ENCODE data around the gene NIFK. TPM values are rescaled to one million over a fixed set of nuclear protein-coding genes. Genes with fewer than 3 reads are reported as not detected.

NIFK gene
- total and polyA plus RNA-seq, 9 donors = 33.0 to 82.1 (median 49.9) TPM

- Histone ChIP-seq H3K4me1 (ENCODE audit: insufficient read depth) (no peaks in the 10 kb centered on the region), H3K27ac (no peak overlapping the region), H3K27me3 (no peaks in the 10 kb centered on the region), H3K4me3 (no peak overlapping the region), H3K9me3 (no peaks in the 10 kb centered on the region), H3K36me3 (no peaks in the 10 kb centered on the region)
- intact Hi-C loops (cut with DNase I) = no loop called here
- peak in 1 of 5 donors; percentile 45 for DNase-seq
- TF ChIP-seq POLR2A (IDR thresholded peaks at IDR 0.05) = no peak
- no peak for TF ChIP-seq EP300 (IDR thresholded peaks at IDR 0.05)
- no peak for TF ChIP-seq CTCF (IDR thresholded peaks at IDR 0.05)
- 53 to 55% (median 55%) methylated on average over 4 of the region's 4 CpGs for WGBS, 3 donors
These were observed 11.5 kb upstream of the NIFK start for GRCh38 chr2:121748202-121748601.

DNA sequence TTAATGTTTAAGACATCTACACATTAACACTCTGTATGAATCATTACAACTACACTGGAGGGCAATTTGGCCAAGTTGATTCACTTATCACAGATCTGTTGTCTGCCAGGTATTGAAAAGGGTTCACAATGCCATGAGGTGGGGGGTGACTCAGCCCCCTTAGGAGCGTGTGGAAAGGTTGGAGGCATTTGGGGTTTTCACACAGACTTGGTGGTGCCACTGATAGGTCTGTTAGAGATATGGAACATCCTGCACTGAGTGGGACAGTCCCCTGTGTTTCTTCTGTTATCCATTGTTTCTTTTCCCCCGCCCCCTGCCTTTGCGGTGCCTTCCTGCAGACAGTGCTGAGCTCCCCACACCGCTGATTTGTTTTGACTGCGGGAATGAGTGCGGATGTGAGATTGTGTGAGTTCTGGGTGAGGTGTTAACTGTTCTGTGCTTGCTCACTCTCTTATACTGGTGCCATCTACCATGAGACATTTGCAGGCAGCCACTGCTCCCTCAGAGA, 9.4 kb upstream of the NIFK start:
- intact Hi-C loops (cut with DNase I) = no loop called here
- H3K27ac ChIP-seq = no peak overlapping the region
- no peak for TF ChIP-seq EP300 (IDR thresholded peaks at IDR 0.05)
- no peak overlapping the region for H3K4me3 ChIP-seq
- H3K9me3 ChIP-seq = no peaks in the 10 kb centered on the region
- no peak for DNase-seq
- H3K4me1 ChIP-seq (ENCODE audit: insufficient read depth) = no peaks in the 10 kb centered on the region
- 69 to 74% (median 71%) methylated on average over 6 of the region's 6 CpGs for WGBS, 3 donors
- no peaks in the 10 kb centered on the region for H3K36me3 ChIP-seq
- no peaks in the 10 kb centered on the region for H3K27me3 ChIP-seq

DNA sequence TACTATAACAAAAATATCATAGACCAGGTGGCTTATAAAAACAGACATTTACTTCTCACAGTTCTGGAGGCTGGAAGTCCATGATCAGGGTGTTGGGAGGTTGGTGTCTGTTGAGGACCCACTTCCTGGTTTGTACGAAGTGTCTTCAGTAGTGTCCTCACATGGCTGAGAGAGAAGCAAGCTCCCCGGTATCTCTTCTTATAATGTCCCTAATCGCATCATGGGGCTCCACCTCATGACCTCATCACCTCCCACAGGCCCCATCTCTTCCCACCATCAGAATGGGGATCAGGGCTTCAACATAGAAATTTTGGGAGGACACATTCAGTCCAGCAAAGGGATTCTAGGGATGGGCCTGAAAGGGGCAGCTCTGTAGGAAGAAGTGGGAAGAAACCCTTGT, 4.8 kb upstream of the NIFK start:
- Histone ChIP-seq H3K4me3 (no peak overlapping the region), H3K27me3 (no peaks in the 10 kb centered on the region), H3K36me3 (no peaks in the 10 kb centered on the region), H3K27ac (no peak overlapping the region), H3K4me1 (ENCODE audit: insufficient read depth) (no peaks in the 10 kb centered on the region), H3K9me3 (no peaks in the 10 kb centered on the region)
- no peak for TF ChIP-seq EP300 (IDR thresholded peaks at IDR 0.05)
- no peak for TF ChIP-seq CTCF (IDR thresholded peaks at IDR 0.05)
- no peak for TF ChIP-seq POLR2A (IDR thresholded peaks at IDR 0.05)
- WGBS, 3 donors = 84 to 87% (median 85%) methylated on average over 3 of the region's 3 CpGs
- no peak for DNase-seq
- intact Hi-C loops (cut with DNase I) = no loop called here

DNA sequence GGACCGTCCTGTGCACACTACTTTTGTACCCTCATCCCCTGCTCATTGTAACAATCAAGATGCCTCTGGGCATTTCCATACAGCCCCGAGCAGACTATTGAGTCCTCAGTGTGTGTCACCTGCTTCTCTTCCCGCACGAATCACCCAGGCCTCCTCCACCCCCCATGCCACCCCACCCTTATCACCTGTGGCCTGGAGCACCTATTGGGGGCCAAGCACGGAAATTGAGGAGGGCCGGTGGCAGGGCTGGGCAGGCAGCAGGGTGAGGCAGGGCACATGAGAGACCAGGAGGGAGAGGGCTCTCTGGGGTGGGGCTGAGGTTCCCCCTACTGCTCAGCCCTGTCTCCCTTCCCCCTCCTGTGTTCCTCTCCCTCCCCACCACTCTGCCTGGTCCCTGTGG, 4.3 kb upstream of the NIFK start:
- TF ChIP-seq POLR2A (IDR thresholded peaks at IDR 0.05) (no peak), EP300 (IDR thresholded peaks at IDR 0.05) (no peak), CTCF (IDR thresholded peaks at IDR 0.05) (no peak)
- no peak overlapping the region for H3K27ac ChIP-seq
- intact Hi-C loops (cut with DNase I) = no loop called here
- H3K9me3 ChIP-seq = no peaks in the 10 kb centered on the region
- DNase-seq = no peak
- H3K27me3 ChIP-seq = no peaks in the 10 kb centered on the region
- H3K4me1 ChIP-seq (ENCODE audit: insufficient read depth) = no peaks in the 10 kb centered on the region
- H3K4me3 ChIP-seq = no peak overlapping the region
- H3K36me3 ChIP-seq = no peaks in the 10 kb centered on the region
- WGBS, 3 donors = 75 to 79% (median 78%) methylated on average over 6 of the region's 6 CpGs

GRCh38 chr2:121736140-121736461, 574 bp downstream of the NIFK start:
- peak overlapping the region; percentile 61 for H3K4me3 ChIP-seq
- intact Hi-C loops (cut with DNase I) = loop anchor here in 2 of 4 donors (10.0 kb wide), 2 partner anchors 91 to 951 kb away; partner anchors contain the start of gene CLASP1 (in 2 of the 2)
- H3K27ac ChIP-seq = peak overlapping the region in 1 of 2 donors; percentile 67
- TF ChIP-seq EP300 (IDR thresholded peaks at IDR 0.05) (no peak), CTCF (IDR thresholded peaks at IDR 0.05) (no peak), POLR2A (IDR thresholded peaks at IDR 0.05) (no peak)
- no peaks in the 10 kb centered on the region for H3K4me1 ChIP-seq (ENCODE audit: insufficient read depth)
- no peak for DNase-seq
- WGBS, 3 donors = 0% methylated on average over 8 of the region's 8 CpGs
- H3K36me3 ChIP-seq = no peaks in the 10 kb centered on the region
- no peaks in the 10 kb centered on the region for H3K27me3 ChIP-seq
- H3K9me3 ChIP-seq = no peaks in the 10 kb centered on the region
